CD4-positive, CD25-positive, alpha-beta regulatory T cell (primary cell): ENCODE measurements around the gene DHX38. TPM values are rescaled to one million over a fixed set of nuclear protein-coding genes. Genes with fewer than 3 reads are reported as not detected.

Experiments
- ATAC-seq, 2 donors: fragments of 150-1000 bp; cut with Tn5 transposase; one replicate each; pipeline ENCODE4 v1.10.0; 2021; ENCODE audit warnings: low read depth in 2 of 2, moderate number of reproducible peaks in 2 of 2, moderate library complexity in 1 of 2
- DNase-seq, 3 donors: peaks; one replicate each; pipeline versions ENCODE4 v3.0.0 to v3.0.0-alpha.2; 2012 to 2022; ENCODE audit warnings: mixed read lengths in 1 of 3
- H3K27ac ChIP-seq: one replicate; pipeline ENCODE4 v1.7.0; 2013; ENCODE audit warnings: mild to moderate bottlenecking, low read length; ENCODE audit not compliant: insufficient read depth, poor library complexity, severe bottlenecking
- H3K27me3 ChIP-seq: one replicate; pipeline ENCODE4 v1.7.0; 2013; ENCODE audit warnings: low read length; ENCODE audit not compliant: control insufficient read depth, insufficient read depth
- H3K36me3 ChIP-seq: one replicate; pipeline ENCODE4 v1.7.0; 2013; ENCODE audit warnings: mild to moderate bottlenecking, low read length, moderate library complexity; ENCODE audit not compliant: control insufficient read depth, insufficient read depth
- H3K4me1 ChIP-seq: 2 replicates; pipeline ENCODE4 v1.7.0; 2013; ENCODE audit warnings: mild to moderate bottlenecking, low read length; ENCODE audit not compliant: insufficient read depth, control insufficient read depth, poor library complexity, severe bottlenecking
- H3K4me3 ChIP-seq: one replicate; pipeline ENCODE4 v1.7.0; 2013; ENCODE audit warnings: low read depth, mild to moderate bottlenecking, low read length, moderate library complexity
- H3K9me3 ChIP-seq, 2 experiments: 1 replicate in 1 of 2; 2 replicates in 1 of 2; pipeline ENCODE4 v1.7.0; 2013; ENCODE audit warnings: low read length in 2 of 2, mild to moderate bottlenecking in 1 of 2, moderate library complexity in 1 of 2; ENCODE audit not compliant: control insufficient read depth in 2 of 2
- H3K27ac Mint-ChIP-seq, 3 donors: one replicate each; pipeline ENCODE4 v1.8.0; 2020 to 2022; ENCODE audit warnings: mild to moderate bottlenecking in 3 of 3, mixed read lengths in 3 of 3, moderate library complexity in 2 of 3
- H3K27me3 Mint-ChIP-seq: one replicate; pipeline ENCODE4 v1.8.0; 2022; ENCODE audit warnings: mild to moderate bottlenecking, mixed read lengths
- H3K36me3 Mint-ChIP-seq: one replicate; pipeline ENCODE4 v1.8.0; 2020; ENCODE audit warnings: mixed read lengths
- H3K4me1 Mint-ChIP-seq, 4 donors: one replicate each; pipeline ENCODE4 v1.8.0; 2020 to 2022; ENCODE audit warnings: mixed read lengths in 4 of 4, mild to moderate bottlenecking in 1 of 4
- H3K4me3 Mint-ChIP-seq, 4 donors: one replicate each; pipeline ENCODE4 v1.8.0; 2020 to 2022; ENCODE audit warnings: mild to moderate bottlenecking in 4 of 4, mixed read lengths in 4 of 4, moderate library complexity in 3 of 4
- H3K9me3 Mint-ChIP-seq, 7 donors: one replicate each; pipeline ENCODE4 v1.8.0; 2020 to 2022; ENCODE audit warnings: mixed read lengths in 7 of 7, mild to moderate bottlenecking in 3 of 7, moderate library complexity in 2 of 7
- polyA plus RNA-seq, 4 donors: library from polyadenylated mRNA; unstranded; fragments of 300-500 nt; fragmentation: Illumina TruSeq; gene quantifications; one replicate each; pipeline ENCODE4 v1.2.3, GENCODE V29; 2021
- total RNA-seq: library from RNA; stranded (reverse); gene quantifications from one replicate; pipeline ENCODE4 v1.2.3, GENCODE V29; 2022

Gene DHX38
- total and polyA plus RNA-seq, 5 donors from 2014 or later: 19.9 to 113 (median 24.5) TPM

DNA sequence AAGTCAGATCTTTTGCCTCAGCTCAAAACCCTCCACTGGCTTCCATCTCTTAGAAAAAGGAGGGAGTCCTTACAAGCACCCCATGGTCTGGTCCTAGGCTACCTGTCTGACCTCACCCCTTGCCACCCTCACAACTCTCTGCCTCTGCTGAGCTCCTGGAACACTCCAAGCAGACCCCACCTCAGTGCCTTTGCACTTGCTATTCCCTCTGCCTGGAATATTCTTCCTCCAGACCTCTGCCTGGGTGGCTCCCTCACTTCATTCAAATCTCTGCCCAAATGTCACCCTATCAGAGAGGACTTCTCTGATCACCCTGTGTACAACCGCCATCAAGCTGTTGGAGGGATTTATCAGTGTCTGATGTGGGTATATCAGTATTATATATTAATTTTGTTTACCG is 40.9 kb downstream of the DHX38 start:
- Histone ChIP-seq H3K9me3 (no peaks in the 10 kb centered on the region), H3K4me3 (no peak overlapping the region), H3K36me3 (no peaks in the 10 kb centered on the region), H3K4me1 (no peaks in the 10 kb centered on the region), H3K27ac (no peak overlapping the region), H3K27me3 (no peaks in the 10 kb centered on the region)
- H3K36me3 Mint-ChIP-seq: no peaks in the 10 kb centered on the region
- ATAC-seq: no peak
- H3K9me3 Mint-ChIP-seq: no peaks in the 10 kb centered on the region
- no peak overlapping the region for H3K27ac Mint-ChIP-seq
- no peak overlapping the region for H3K4me3 Mint-ChIP-seq
- no peak for DNase-seq
- H3K27me3 Mint-ChIP-seq: no peaks in the 10 kb centered on the region
- no peaks in the 10 kb centered on the region for H3K4me1 Mint-ChIP-seq

DNA sequence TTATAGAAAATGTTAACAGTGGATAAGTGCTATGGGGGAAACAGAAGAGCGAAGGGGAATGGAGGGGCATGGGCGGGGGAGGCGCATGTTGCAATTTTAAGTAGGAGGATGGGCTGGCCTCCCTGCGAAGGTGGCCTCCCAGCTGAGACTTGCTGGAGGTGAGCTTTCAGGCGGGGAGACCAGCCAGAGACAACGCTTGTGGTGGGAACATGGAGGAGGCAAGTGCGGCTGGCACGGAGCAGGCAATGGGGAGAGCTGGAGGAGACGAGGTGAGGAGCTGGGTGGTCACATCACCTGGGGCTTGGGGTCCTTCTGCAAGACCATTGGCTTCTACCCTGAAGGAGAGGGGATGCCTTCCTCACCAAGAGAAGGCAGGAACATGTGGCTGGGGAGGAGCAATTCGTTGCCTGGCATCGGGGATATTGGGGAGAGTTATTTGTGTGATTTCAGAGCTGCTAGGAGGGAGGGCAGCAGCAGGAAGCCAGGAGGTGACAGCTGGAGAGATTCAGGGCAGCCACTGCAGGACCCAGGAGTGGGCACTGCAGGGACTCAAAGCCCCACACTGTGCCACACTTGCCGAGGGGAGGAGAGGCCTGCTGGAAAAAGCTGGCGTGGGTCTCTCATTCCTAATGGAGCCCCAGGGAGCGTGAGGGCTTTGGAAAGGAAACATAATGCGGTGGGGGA is 43.9 kb downstream of the DHX38 start:
- Mint-ChIP-seq H3K36me3 (no peaks in the 10 kb centered on the region), H3K9me3 (no peaks in the 10 kb centered on the region), H3K27me3 (no peaks in the 10 kb centered on the region), H3K27ac (no peak overlapping the region), H3K4me1 (no peaks in the 10 kb centered on the region), H3K4me3 (no peak overlapping the region)
- DNase-seq (no peak), ATAC-seq (no peak)
- H3K4me3 ChIP-seq: no peak overlapping the region
- peaks cover 2% of the 10 kb centered on the region for H3K27me3 ChIP-seq
- H3K4me1 ChIP-seq: no peaks in the 10 kb centered on the region
- H3K9me3 ChIP-seq: no peaks in the 10 kb centered on the region
- H3K27ac ChIP-seq: no peak overlapping the region
- no peaks in the 10 kb centered on the region for H3K36me3 ChIP-seq

DNA sequence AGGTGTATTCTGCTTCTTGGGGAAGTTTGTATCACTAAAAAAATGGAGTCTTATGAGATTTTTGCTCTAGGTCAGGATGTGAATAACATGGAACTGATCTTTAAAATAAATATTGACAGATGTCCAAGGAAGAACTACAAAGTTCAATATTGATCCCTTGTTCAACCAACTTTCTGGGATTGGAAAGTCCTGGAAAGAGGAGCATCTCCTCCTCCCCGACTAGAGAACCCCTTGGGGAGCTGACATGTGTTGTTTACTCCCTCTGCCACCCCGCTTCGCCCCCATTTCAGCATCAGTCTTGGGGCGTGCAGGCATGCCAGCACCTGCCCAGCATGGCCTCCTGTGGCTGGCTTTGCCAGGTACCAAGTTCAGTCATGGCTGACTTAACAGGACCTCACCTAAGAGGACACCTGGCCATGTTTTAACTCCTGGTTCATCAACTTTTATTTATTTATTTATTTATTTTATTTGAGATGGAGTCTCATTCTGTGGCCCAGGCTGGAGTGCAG is 44.5 kb downstream of the DHX38 start:
- Histone ChIP-seq H3K4me3 (no peak overlapping the region), H3K9me3 (no peaks in the 10 kb centered on the region), H3K27me3 (peaks cover 2% of the 10 kb centered on the region), H3K27ac (no peak overlapping the region), H3K4me1 (no peaks in the 10 kb centered on the region), H3K36me3 (no peaks in the 10 kb centered on the region)
- H3K4me3 Mint-ChIP-seq: no peak overlapping the region
- H3K9me3 Mint-ChIP-seq: no peaks in the 10 kb centered on the region
- no peak overlapping the region for H3K27ac Mint-ChIP-seq
- DNase-seq (no peak), ATAC-seq (no peak)
- no peaks in the 10 kb centered on the region for H3K4me1 Mint-ChIP-seq
- H3K36me3 Mint-ChIP-seq: no peaks in the 10 kb centered on the region
- H3K27me3 Mint-ChIP-seq: no peaks in the 10 kb centered on the region

DNA sequence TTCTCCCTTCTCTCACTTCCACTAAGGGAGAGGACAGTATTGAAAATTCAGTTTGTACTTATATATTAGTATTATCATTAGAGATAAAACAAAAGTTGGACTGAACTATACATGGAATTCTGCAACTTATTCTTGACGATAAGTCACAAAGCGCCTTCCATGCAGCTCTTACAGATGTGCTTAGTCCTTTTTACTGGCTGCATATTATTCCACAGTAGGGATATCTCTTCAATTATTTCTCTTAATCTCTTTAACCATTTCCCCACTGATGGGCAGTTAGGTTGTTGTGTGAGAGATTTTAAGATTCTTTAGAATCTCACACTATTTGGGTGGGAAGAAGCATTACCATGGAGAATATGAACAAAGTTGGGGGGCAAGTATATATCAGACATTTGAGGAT is 46.3 kb downstream of the DHX38 start:
- Mint-ChIP-seq H3K4me3 (no peak overlapping the region), H3K36me3 (no peaks in the 10 kb centered on the region), H3K4me1 (no peaks in the 10 kb centered on the region), H3K27ac (no peak overlapping the region), H3K27me3 (no peaks in the 10 kb centered on the region), H3K9me3 (no peaks in the 10 kb centered on the region)
- Histone ChIP-seq H3K4me1 (no peaks in the 10 kb centered on the region), H3K27ac (no peak overlapping the region), H3K4me3 (no peak overlapping the region), H3K36me3 (no peaks in the 10 kb centered on the region), H3K9me3 (no peaks in the 10 kb centered on the region), H3K27me3 (peaks cover 2% of the 10 kb centered on the region)
- no peak for ATAC-seq
- no peak for DNase-seq

GRCh38 chr16:72142476-72142875 is 48.8 kb downstream of the DHX38 start:
- no peak for ATAC-seq
- no peaks in the 10 kb centered on the region for H3K9me3 ChIP-seq
- no peaks in the 10 kb centered on the region for H3K36me3 ChIP-seq
- H3K4me3 ChIP-seq: no peak overlapping the region
- Mint-ChIP-seq H3K36me3 (no peaks in the 10 kb centered on the region), H3K9me3 (peaks cover 0 to 4% (median 0%) of the 10 kb centered on the region in 7 donors), H3K4me3 (no peak overlapping the region), H3K4me1 (no peaks in the 10 kb centered on the region), H3K27me3 (peaks cover 5% of the 10 kb centered on the region), H3K27ac (no peak overlapping the region)
- peaks cover 2% of the 10 kb centered on the region for H3K27me3 ChIP-seq
- DNase-seq: no peak
- H3K4me1 ChIP-seq: no peaks in the 10 kb centered on the region
- H3K27ac ChIP-seq: no peak overlapping the region

- no peak overlapping the region for H3K27ac Mint-ChIP-seq
- H3K27me3 Mint-ChIP-seq: peaks cover 5% of the 10 kb centered on the region
- H3K9me3 Mint-ChIP-seq: peaks cover 0 to 7% (median 1%) of the 10 kb centered on the region in 7 donors
- H3K4me1 Mint-ChIP-seq: no peaks in the 10 kb centered on the region
- H3K36me3 ChIP-seq: no peaks in the 10 kb centered on the region
- no peak overlapping the region for H3K4me3 Mint-ChIP-seq
- H3K27ac ChIP-seq: no peak overlapping the region
- DNase-seq (no peak), ATAC-seq (no peak)
- no peaks in the 10 kb centered on the region for H3K36me3 Mint-ChIP-seq
- H3K9me3 ChIP-seq: no peaks in the 10 kb centered on the region
- H3K4me3 ChIP-seq: no peak overlapping the region
- no peaks in the 10 kb centered on the region for H3K27me3 ChIP-seq
- no peaks in the 10 kb centered on the region for H3K4me1 ChIP-seq
Observed at GRCh38 chr16:72149676-72150464, 56.2 kb downstream of the DHX38 start.

- no peak overlapping the region for H3K4me3 ChIP-seq
- no peaks in the 10 kb centered on the region for H3K36me3 ChIP-seq
- ATAC-seq: no peak
- H3K4me1 ChIP-seq: no peaks in the 10 kb centered on the region
- peaks cover 11% of the 10 kb centered on the region for H3K27me3 Mint-ChIP-seq
- H3K27me3 ChIP-seq: no peaks in the 10 kb centered on the region
- peaks cover 3% of the 10 kb centered on the region for H3K36me3 Mint-ChIP-seq
- H3K9me3 ChIP-seq: no peaks in the 10 kb centered on the region
- no peak overlapping the region for H3K27ac Mint-ChIP-seq
- H3K9me3 Mint-ChIP-seq: peaks cover 0 to 5% (median 0%) of the 10 kb centered on the region in 7 donors
- no peaks in the 10 kb centered on the region for H3K4me1 Mint-ChIP-seq
- H3K27ac ChIP-seq: no peak overlapping the region
- no peak overlapping the region for H3K4me3 Mint-ChIP-seq
- no peak for DNase-seq
Observed at GRCh38 chr16:72159386-72159785, 65.7 kb downstream of the DHX38 start.
